ENCODE measurements around the gene KIF18B. TPM values are rescaled to one million over a fixed set of nuclear protein-coding genes. Genes with fewer than 3 reads are reported as not detected.

KIF18B gene
- total and polyA plus RNA-seq, 10 of the 15 experiments (the other 5 are each of a cell fraction or from before 2014, with no cell fraction given), result 2.8 to 46.2 (median 20.5) TPM

DNA sequence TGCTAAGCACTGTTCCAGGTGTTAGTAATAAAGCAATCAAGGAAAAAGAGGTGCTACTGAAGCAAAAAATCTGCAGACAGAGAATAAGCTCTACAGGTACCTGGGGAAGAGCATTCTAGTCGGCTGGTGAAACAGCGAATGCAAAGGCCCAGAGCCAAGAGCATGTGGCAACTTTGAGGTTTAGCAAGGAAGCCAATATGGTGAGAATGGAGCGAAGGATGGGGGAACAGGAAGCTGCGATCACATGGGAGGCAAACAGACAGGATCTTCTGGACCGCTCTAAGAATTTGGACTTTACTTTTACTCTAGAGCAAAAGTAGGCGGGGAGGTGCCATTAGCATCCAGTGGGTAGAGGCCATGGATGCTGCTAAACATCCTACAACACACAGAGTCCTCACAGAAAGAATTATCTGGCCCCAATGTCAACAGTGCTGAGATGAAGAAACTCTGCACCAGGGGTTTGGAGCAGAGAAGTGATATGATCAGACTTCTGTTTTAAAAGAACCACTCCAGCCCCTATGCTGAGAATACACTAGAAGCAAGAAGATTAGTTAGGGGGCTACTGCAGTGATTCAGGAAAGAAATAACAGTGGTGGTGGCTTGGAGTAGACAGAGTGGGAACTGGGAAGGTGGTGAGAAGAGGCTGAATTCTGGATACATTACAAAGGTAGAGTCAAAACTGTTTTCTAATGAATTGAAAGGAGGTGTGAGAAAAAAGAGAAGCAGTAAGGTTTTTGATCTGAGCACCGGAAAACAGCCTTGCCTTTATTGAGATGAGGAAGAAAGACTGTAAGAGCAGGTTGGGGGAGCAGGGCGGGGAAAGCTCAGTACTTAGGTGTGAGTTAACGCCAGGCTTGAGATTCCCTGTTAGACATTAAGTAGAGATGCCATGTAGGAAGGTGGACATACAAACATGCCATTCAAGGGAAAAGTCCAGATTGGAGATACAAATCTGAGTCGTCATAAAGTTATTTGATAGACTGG is 59.3 kb downstream of the KIF18B start:
- Histone ChIP-seq H3K27ac (ENCODE audit: control insufficient read depth, insufficient read depth) (no peak overlapping the region), H3K9ac (ENCODE audit: control insufficient read depth, insufficient read depth, low read length) (no peak overlapping the region), H2AFZ (ENCODE audit: control insufficient read depth, low read depth, low read length) (no peak overlapping the region), H3K79me2 (ENCODE audit: control insufficient read depth, insufficient read depth, low read length) (peaks cover 23% of the 10 kb centered on the region), H3K4me1 (ENCODE audit: control insufficient read depth, insufficient read depth, low read length) (peaks cover 8% of the 10 kb centered on the region; the same call in 1 of the 2 replicates), H3K4me2 (ENCODE audit: control insufficient read depth, insufficient read depth) (0 out of 2 replicates have a peak overlapping the region, but pooled peaks have one; percentile 43), H3K27me3 (replicated peaks in 1 of 2; ENCODE audit: control insufficient read depth in 2 of 2, insufficient read depth in 2 of 2, low read length in 1 of 2) (no peaks in the 10 kb centered on the region), H3K9me3 (replicated peaks; ENCODE audit: control insufficient read depth, insufficient read depth, low read length) (no peaks in the 10 kb centered on the region), H3K4me3 (no peak overlapping the region), H4K20me1 (ENCODE audit: control insufficient read depth, insufficient read depth) (peaks cover 2% of the 10 kb centered on the region; the same call in 1 of the 2 replicates), H3K36me3 (ENCODE audit: control insufficient read depth in 2 of 2, insufficient read depth in 2 of 2, low read length in 1 of 2) (peaks cover 11 to 33% of the 10 kb centered on the region in 2 experiments)
- intact Hi-C loops (cut with micrococcal nuclease; ENCODE audit: unreplicated experiment) (no loop called here), in situ Hi-C loops (cut with MboI) (no loop called here)
- ChIA-PET RAD21 (ENCODE audit: unreplicated experiment) (no interaction called here), SMC1A (ENCODE audit: uncharacterized antibody, unreplicated experiment) (interaction anchor here (1.6 kb wide), 1 partner anchor 11 kb away, joined by 4 read pairs; the partner anchor contains the start of gene EFTUD2), POLR2A (no interaction called here), CTCF (no interaction called here)
- no TSS peak for BruUV-seq (replicated peaks)
- ATAC-seq, result no peak; the same call in 2 of the 3 replicates
- TF ChIP-seq SRF (IDR thresholded peaks at IDR 0.05; ENCODE audit: low read depth in 2 of 2, low read length in 2 of 2) (no peak), IRF4 (IDR thresholded peaks at IDR 0.05; ENCODE audit: low read depth, low read length) (no peak), TCF3 (IDR thresholded peaks at IDR 0.05; ENCODE audit: borderline replicate concordance, insufficient read depth, low read depth, low read length) (no peak), STAT3 (IDR thresholded peaks at IDR 0.05; ENCODE audit: low read depth, low read length) (no peak), CHD4 (IDR thresholded peaks at IDR 0.05) (no peak), EZH2 (IDR thresholded peaks at IDR 0.05; ENCODE audit: borderline replicate concordance, control insufficient read depth, low read depth, low read length) (no peak), BMI1 (IDR thresholded peaks at IDR 0.05; ENCODE audit: borderline replicate concordance) (no peak), NRF1 (conservative IDR thresholded peaks at IDR 0.05; ENCODE audit: low read depth, low read length) (no peak), RCOR1 (conservative IDR thresholded peaks at IDR 0.05; ENCODE audit: low read depth, low read length) (no peak), ZNF217 (IDR thresholded peaks at IDR 0.05) (no peak)
- TF ChIP-seq, protein P1, sequence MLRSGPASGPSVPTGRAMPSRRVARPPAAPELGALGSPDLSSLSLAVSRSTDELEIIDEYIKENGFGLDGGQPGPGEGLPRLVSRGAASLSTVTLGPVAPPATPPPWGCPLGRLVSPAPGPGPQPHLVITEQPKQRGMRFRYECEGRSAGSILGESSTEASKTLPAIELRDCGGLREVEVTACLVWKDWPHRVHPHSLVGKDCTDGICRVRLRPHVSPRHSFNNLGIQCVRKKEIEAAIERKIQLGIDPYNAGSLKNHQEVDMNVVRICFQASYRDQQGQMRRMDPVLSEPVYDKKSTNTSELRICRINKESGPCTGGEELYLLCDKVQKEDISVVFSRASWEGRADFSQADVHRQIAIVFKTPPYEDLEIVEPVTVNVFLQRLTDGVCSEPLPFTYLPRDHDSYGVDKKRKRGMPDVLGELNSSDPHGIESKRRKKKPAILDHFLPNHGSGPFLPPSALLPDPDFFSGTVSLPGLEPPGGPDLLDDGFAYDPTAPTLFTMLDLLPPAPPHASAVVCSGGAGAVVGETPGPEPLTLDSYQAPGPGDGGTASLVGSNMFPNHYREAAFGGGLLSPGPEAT (IDR thresholded peaks at IDR 0.05; ENCODE audit: low read depth), result no peak
- no peak for DNase-seq (ENCODE audit: low read depth, low spot score)
- no peak for FAIRE-seq
- WGBS (ENCODE audit: insufficient coverage, insufficient replicate concordance, low lambda C conversion rate, missing lambda C conversion rate), result 82% methylated on average over 10 of the region's 10 CpGs

Measured in GM12878 (cell line).